Stimulated activated CD8-positive, alpha-beta memory T cell treated with anti-CD3 and anti-CD28 coated beads, Interleukin-4, amount 100 ng/mL, for 1 hour (primary cell): ENCODE results near the gene C19orf47.
A peak's percentile ranks its signal among the peaks of the same experiment; 100 is the strongest.

Source experiments
- DNase-seq, 2 donors: peaks; one replicate each; pipeline ENCODE4 v3.0.0-alpha.2; 2020; ENCODE audit warnings: low read depth in 2 of 2, low spot score in 1 of 2

C19orf47 gene, protein sequence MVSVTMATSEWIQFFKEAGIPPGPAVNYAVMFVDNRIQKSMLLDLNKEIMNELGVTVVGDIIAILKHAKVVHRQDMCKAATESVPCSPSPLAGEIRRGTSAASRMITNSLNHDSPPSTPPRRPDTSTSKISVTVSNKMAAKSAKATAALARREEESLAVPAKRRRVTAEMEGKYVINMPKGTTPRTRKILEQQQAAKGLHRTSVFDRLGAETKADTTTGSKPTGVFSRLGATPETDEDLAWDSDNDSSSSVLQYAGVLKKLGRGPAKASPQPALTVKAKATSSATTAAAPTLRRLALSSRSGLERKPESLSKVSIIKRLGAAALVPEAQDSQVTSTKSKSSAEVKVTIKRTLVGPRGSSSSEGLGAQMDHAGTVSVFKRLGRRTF

DNA sequence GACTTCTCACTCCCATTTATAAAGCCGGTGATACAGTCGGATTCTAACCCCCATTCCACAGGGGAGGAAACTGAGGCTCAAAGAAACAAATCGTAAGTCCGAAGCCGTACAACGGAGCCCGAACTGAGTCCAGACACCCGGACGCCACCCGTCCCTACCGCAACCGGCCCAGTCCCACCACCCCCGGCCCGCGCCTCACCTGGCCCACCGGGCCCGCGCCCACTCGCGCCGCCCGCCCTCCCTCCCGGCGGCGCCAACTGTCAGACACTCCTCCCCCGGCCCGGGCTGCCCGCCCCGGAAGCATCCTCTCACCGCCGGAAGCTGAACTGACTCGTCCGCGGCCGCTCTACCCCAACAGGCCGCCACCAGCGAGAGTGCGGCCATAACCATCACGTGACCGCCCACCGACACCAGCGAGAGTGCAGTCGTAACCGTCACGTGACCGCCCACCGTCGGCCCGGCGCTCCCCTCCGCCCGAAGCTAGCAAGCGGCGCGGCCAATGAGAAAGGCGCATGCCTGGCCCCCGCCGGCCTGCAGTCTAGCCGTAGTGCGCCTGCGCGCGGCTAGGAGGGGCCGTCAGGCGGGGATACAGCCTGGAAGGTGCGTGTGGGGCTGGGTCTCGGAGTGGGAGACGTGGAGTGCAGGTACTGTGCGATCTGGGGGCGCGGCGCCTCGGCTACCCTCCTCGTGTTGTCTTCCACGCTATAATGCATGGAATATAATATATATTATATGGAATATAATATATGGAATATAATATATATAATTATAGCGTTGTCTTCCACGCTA lies at the start of gene C19orf47, which contains the start of gene PLD3:
Gene C19orf47, minus strand, starts transcription at position 273 of the 789 bp plus-strand sequence. CDS start 6,540 bp downstream, outside the sequence.
Gene PLD3, plus strand, starts transcription at position 571 of the 789 bp plus-strand sequence. CDS start 17,789 bp downstream, outside the sequence.
- peak; percentile 93 to 97 for DNase-seq

DNA sequence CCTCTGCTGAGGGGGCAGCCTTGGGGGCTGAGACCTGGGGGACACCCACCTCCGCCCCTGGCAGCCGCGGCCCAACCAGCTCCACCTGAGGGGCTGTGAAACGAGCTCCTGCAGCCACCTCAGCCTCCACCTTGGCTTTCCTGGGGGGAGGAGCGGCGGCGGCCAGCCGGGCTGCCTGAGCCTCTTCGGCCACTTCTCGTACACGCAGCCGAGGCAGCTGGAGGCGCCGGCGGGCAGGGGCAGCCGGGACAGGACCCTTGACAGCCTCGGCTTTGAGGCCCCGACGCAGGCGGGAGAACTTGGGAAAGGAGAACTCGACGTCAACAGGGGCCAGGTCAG lies 49.3 kb upstream of the C19orf47 start:
- DNase-seq, result no peak

DNA sequence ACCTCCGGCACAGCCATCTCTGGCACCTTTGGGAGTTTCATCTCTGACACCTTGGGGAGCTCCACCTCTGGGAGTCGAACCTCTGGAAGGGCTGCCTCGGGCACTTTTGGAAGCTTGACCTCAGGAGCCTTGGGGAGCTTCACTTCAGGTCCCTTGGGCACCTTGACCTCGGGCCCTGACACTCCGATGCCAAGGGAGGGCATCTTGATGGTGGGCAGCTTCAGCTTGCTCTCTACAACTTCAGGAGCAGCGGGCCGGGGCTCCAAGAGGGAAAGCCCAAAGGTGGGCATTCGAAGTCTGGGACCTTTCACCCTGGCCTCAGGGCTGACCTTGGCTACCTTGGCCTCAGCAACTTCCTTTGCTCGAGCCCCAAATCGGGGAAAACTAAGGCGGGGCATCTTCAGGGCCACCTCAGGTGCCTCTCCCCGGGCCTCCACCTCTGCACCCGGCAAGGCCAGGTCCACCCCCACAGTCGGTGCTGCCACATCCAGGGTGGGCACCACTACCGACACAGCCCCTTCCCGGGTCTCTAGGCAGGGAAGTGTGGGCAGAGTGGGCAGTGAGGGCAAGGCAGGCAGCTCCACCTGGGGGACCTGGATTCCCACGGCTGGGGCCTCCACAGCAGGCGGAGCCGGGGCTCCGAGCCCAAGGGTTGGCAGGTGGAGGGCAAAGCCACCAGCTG lies 48.8 kb upstream of the C19orf47 start:
- no peak for DNase-seq

DNA sequence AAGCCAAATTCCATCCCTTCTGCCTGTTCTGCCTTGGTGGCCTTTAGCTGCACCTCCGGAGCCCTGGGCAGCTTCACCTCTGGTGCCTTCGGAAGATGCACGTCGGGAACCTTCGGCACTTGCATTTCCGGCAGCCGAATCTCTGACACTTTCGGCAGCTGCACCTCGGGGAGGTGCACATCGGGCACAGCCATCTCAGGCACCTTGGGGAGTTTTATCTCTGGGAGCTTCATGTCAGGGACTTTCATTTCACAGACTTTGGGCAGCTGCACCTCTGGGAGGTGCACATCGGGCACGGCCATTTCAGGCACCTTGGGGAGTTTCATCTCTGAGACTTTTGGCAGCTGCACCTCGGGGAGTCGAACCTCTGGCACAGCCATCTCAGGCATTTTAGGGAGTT lies 47.8 kb upstream of the C19orf47 start:
- DNase-seq, result no peak

DNA sequence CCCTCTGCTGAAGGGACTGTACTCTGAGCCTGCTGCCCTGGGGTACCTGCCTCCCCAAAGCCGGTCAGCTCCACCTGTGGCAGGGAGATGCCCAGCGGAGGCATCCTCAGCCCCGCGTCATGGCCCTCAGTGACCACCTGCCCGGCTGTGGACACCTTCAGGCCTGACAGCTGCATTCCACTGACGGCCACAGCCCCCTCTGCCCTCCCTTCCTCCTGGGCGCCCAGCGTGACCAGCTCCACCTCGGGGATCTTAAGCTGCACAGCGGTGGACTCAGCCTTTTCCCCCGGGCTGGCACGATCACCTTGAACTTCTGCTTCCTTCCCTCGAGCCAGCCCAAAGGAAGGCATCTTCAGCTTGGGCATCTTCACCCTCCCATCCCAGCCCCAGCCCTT lies 46.6 kb upstream of the C19orf47 start:
- no peak for DNase-seq

DNA sequence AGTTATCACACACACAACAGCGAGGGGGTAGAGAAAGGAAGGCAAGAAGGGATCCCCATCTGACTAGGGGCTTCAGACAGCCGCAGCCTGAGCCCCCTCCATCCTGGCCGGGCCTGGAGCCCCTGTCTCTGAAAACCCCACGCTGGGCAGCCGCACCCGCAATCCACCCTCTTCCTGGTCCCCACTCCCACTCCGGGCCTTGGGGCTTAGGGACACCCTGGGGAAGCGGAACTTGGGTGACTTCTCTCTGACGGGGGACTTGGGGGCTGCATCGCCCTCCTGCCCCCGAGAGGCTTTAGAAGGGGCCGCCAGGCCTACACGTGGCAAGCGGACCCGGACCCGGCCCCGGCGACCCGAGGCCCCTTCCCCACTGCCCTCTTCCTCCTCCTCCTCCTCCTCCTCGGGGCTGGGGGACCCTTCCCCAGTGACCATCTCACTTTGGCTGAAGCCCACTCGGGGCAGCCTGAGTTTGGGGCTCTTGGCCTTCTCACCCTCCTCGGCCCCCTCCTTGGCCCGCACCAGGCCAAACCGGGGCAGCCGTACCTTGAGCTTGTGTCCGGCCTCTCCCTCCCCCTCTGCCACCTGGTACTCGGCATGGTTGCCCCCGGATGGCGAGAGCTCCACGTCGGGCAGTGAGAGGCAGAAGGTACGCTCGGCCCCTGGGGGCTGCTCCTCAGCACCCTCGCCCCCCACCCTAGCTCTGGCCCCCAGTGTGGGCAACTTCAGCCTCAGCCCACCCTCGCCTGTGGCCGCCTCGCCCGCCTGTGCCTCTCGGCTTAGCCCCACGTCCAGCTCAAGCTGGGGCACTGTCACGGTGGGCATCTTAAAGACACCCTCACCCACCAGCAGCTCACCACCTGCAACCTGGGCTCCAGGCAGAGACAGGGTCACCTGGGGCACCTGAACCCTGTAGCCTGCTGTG lies 46.0 kb upstream of the C19orf47 start:
- no peak for DNase-seq

DNA sequence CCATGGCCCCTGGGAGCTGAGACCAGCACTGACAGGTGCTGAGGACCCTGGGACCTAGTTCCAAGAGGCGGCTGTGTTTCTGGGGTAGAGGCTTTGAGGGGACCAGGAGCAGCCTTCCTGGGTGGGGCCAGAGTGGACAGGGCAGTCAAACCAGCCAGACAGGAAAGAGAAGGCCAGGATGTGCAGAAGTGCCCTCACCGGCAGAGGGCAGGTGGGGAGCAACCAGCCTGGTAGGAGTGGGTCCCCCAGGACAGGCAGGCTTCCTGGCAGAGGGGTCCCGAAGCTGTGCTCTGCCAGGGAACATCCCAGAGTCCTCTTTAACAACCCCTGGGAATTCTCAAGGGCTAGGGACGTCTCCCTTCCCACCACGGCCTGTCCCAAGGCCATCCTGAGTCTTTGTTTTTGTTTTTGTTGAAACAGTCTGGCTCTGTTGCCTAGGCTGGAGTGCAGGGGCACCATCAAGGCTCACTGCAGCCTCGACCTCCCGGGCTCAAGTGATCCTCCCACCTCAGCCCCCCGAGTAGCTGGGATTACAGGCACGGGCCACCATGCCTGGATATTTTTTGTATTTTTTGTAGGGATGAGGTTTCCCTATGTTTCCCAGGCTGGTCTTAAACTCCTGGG lies 44.8 kb upstream of the C19orf47 start:
- DNase-seq, result no peak

DNA sequence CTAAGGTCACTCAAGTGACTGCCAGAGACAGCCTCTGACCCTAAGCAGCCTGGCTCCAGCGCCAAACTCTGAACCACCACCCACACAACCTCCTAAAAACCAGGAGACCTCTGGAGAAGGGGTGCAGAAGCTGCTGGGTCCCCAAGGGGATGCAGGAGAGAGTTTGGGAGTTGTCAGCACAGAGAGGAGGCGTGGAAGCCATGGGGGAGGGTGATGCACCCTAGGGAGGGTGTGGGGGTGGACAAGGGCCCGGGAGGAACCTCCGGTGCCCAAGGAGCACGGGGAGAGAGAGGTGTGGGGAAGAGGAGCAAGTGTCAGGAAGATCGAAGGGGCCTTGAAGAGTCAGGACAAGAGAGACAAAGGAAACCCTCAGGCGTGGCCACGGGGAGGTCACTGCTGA lies 43.9 kb upstream of the C19orf47 start:
- DNase-seq, result no peak

DNA sequence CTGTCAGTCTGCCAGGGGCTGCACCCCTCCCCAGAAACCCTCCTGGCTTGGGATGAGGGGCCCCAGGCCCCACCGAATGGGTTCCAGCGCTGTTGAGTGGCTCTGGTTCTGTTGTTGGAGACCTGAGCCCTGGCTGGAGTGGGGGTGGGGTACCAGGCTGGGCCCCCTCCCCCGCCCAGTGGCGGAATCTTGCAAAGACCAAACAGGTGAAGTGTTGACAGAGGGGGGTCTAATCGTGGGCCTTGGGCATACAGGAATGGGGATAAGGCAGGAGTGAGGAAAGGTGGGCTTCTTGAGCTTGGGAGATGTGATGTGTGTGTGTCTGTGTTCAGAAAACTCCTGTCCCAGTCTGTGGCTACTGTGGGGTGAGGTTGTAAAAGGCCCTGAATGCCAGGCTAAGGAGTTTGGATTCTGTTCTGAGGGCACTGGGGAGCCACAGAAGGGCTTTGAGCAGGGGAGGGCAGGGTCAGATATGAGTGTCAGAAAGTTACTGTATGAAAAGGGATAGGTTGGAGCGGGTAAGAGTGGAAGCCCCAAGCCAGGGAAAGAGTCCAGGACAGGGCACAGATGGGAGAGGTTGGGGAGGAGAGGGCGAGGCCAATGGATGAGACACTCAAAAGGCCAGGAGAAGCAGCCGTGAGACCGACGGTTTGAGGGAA lies 42.0 kb upstream of the C19orf47 start, which contains the start of gene HIPK4:
Gene HIPK4, minus strand, starts transcription at position 98 of the 659 bp plus-strand sequence. CDS start 279 bp downstream, outside the sequence.
- DNase-seq, result no peak

DNA sequence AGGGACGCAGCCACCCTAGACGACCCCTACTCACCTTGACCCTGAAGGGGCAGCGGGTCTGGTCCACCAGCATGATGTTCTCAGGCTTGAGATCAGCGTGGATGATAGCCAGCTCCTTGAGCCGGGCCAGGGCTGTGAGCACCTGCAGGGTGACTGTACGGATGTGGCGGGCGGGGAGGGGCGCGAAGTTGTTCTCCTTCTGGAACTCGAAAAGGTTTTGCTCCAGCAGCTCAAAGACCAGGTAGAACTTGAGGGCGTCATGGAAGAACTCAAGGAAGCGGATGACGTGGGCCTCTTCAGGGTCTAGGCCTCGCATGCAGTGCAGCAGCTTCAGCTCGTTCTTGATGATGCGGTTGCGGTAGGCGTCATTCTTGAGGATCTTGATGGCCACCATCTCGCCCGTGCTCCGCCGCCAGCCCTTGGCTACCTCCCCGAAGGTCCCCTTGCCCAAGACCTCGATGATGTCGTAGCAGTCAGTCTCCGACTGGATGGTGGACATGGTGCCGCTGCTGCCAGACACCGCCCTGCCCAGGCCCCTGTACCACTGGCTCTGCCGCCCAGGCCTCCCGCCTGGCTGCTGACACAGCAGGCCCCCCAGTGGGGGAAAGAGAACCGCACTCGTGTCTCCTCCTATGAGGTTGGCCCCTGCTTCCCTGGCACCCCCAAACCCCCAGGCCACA lies 41.3 kb upstream of the C19orf47 start:
- DNase-seq, result no peak

DNA sequence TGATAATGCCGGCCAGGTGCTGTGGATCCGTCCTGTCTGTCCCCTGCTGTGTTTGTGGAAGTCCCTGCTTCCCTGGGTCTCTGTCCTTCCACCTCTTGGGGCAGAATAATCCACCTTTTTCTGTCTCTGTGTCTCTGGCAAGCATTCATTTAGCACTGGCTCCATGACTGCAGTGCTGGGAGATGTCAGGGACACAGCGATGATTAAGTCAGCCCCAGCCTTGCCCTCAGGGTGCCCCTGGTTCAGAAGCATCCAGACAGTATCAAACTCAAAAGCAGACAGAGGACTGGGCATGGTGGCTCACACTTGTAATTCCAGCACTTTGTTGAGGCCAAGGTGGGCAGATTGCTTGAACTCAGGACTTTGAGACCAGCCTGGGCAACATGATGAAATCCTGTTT lies 40.3 kb upstream of the C19orf47 start:
- DNase-seq, result no peak

DNA sequence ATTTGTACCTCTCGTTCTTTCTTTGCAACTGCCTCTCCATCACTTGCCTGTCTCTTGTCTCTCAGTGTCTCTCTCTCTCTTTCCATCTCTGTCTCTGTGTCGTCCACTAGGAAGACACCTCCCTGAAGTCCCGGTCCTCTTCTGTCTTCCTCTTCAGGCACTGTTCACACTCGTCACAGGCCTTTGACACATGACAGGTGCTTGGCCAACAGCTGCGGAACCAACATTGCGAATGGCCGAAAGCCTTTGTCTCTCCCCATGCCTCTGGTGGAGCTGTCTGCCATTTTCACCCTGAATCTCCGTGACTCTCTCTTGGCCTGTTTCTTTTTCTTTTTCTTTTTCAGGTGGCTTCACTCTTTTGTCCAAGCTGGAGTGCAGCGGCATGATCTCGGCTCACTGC lies 39.0 kb upstream of the C19orf47 start:
- DNase-seq, result no peak

DNA sequence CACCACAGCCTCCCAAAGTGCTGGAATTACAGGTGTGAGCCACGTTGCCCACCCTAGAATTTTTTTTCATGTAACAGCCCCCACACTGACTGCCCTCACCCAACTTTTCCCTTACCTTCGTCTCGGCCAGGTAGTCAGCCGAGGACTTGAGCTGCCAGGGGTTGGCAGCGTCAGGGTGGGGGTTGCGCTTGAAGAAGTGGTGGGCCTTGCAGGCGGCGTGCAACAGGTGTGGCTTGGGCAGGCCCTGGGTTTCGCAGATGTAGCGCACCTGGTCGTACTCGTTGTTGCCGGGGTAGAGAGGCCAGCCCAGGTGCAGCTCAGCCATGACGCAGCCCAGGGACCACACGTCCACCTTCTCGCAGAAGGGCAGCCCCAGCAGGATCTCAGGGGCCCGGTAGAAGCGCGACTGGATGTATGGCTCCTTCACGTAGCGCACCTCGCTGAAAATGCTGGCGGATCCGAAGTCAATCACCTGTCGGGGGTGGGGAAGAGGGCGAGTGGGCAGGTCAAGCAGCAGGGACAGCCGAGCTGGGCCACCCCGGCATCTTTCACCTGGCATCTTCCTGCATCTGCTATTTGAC lies 35.6 kb upstream of the C19orf47 start:
- DNase-seq, result no peak

DNA sequence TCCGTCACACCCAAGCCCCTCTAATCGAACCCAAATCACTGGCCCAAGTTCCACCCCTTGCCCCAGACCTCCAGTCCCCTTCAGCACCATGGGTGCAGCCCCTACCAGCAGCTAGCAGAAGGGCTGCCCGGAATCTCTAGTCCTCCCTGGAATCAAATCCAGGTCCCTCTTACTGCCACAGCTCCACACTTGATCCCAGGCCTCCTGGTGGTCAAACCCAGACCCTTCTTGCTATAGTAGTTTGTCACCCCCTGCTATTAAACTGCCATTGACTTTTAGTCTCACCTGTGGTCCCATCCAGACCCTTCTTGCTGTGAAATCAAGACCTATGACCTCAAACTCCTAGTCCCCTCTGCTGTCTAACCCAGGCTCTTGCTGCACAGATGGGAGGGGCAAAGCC lies 33.1 kb upstream of the C19orf47 start:
- no peak for DNase-seq

DNA sequence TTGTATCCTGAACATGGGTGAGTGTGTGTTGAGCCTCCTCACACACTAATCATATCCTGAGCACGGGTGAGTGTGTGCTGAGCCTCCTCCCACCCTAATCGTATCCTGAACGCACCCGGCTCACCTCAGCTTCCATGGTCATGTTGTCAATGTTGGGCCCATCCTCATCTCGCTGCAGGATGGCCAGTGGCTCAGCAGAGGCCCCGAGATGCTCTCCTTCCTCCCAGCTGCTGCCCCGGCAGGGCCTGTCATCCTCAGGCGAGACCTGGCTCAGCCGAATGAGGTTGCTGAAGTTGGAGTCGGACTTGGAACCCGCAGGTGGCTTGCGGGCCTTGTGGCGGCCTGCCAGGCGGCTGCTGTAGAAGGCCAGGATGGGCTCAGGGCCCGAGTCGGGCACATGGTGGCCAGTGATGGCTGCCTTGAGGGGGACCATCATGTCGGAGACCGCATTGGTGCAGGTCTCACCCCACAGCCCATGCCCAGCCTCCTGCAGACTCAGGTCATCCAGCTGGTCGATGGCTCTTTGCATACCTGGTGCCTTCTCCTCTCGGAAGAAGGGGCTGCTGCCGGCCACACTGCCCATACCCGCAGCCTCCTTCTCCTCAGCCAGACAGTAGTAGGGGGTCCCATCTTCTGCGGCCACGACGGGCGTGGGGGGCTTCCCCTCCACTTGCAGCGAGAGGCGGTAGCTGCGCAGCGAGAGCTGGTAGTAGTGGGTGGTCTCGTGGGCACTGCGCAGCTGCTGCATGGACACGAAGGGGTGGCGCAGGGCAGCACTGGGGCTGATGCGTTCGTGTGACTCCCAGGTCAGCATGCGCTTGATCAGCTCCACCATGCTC lies 32.2 kb upstream of the C19orf47 start:
- DNase-seq, result no peak

DNA sequence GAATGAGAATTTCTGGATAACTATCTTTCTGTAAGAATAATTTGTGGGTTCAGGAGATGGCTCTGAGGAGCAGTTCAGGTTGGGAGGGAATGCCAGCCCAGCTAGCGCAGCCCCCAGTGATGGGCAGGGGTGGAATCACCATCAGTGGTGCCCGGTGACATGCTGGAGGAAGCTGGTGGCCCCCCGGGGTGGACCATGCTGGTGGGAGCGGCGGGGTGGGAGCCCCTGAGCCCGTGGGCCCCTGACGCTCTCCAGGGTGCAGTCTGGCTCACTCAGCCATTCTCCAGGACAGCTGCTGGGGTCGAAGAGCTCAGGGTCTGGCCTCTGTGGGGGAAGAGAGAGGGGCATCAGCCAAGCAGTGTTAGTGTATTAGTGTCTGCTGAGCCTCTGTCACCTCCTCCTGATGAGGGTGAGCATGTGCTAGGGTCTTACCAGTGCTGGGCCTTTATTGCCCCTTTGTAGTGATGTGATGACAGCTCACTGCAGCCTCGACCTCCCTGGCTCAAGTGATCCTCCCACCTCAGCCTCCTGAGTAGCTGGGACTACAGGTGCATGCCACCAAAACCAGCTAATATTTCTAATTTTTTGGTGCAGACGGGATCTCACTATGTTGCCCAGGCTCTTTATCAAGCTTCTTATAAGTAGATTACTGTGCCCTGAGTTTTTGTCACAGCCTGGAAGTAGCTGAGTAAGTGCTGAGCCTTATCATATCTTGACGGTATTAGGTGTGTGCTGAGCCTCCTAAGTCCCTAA lies 31.4 kb upstream of the C19orf47 start:
- DNase-seq, result no peak

DNA sequence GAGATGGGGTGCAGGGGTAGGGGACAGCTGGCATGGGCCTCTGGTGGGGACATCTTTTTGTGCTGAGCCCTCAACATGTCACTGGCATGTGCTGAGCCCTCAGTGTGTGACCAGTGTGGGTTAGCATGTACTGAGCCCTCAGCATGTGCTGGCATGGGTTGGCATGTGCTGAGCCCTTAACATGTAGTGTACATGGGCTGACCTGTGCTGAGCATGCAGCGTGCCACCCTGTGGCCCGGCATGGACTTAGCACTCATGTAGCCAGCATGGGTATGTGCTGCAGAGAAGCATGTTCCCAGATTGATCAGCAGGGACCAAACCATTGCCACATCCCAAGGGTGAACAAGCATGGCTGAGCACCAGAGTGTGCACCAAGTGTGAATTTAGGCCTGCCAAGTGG lies 30.3 kb upstream of the C19orf47 start:
- no peak for DNase-seq
